Measurements from ENCODE around the gene SLC36A3.
A peak's percentile ranks its signal among the peaks of the same experiment; 100 is the strongest.
"Not testable (repeated sequence)": the region's sequence is repeated elsewhere in the genome, so short reads cannot be mapped to it uniquely, and the experiment has no call there.

SLC36A3 gene

GRCh38 chr5:151258816-151259215 lies 44.8 kb downstream of the SLC36A3 start:
- DNase-seq = no peak

GRCh38 chr5:151258201-151258611 lies 45.4 kb downstream of the SLC36A3 start:
- DNase-seq = no peak

- DNase-seq = no peak
These were observed 45.8 kb downstream of the SLC36A3 start for GRCh38 chr5:151257731-151258181.

- no peak for DNase-seq
These were observed 47.8 kb downstream of the SLC36A3 start for GRCh38 chr5:151255621-151256286.

- not testable (repeated sequence) for DNase-seq
These were observed 48.6 kb downstream of the SLC36A3 start for GRCh38 chr5:151254990-151255389.

GRCh38 chr5:151254556-151254955 lies 49.0 kb downstream of the SLC36A3 start:
- DNase-seq = no peak

GRCh38 chr5:151253605-151253950 lies 50.0 kb downstream of the SLC36A3 start:
- no peak for DNase-seq

- peak; percentile 93 for DNase-seq
These were observed 50.6 kb downstream of the SLC36A3 start, which contains the start of gene GM2A for GRCh38 chr5:151252762-151253604. TSS of gene GM2A (plus strand) at chr5:151253185. CDS start at chr5:151253217, 32 bp downstream.

- no peak for DNase-seq
These were observed 51.9 kb downstream of the SLC36A3 start for GRCh38 chr5:151251621-151252020.

- DNase-seq = no peak
These were observed 52.5 kb downstream of the SLC36A3 start for GRCh38 chr5:151251001-151251551.

- DNase-seq = no peak
These were observed 53.1 kb downstream of the SLC36A3 start for GRCh38 chr5:151250346-151251000.

- DNase-seq = no peak
These were observed 54.3 kb downstream of the SLC36A3 start for GRCh38 chr5:151249281-151249680.

GRCh38 chr5:151248651-151249050 lies 54.9 kb downstream of the SLC36A3 start:
- DNase-seq = no peak

GRCh38 chr5:151245680-151246219 lies 57.8 kb downstream of the SLC36A3 start:
- no peak for DNase-seq

- DNase-seq = no peak
These were observed 59.4 kb downstream of the SLC36A3 start for GRCh38 chr5:151244206-151244605.

GRCh38 chr5:151243564-151243963 lies 60.0 kb downstream of the SLC36A3 start:
- DNase-seq = no peak

GRCh38 chr5:151243127-151243526 lies 60.4 kb downstream of the SLC36A3 start:
- DNase-seq = no peak

GRCh38 chr5:151240924-151241635 lies 62.5 kb downstream of the SLC36A3 start:
- no peak for DNase-seq

- not testable (repeated sequence) for DNase-seq
These were observed 63.2 kb downstream of the SLC36A3 start for GRCh38 chr5:151240268-151240835.

- DNase-seq = peak; percentile 77
These were observed 64.2 kb downstream of the SLC36A3 start for GRCh38 chr5:151239237-151239861.

GRCh38 chr5:151238303-151238741 lies 65.2 kb downstream of the SLC36A3 start:
- no peak for DNase-seq

Data from retina (tissue), 1 donor.